ENCODE results near the gene ATRNL1. TPM values are rescaled to one million over a fixed set of nuclear protein-coding genes. Genes with fewer than 3 reads are reported as not detected.

Gene ATRNL1
- total RNA-seq, 2 experiments from 2014 or later: 0.21 TPM; not detected in 1

GRCh38 chr10:115860182-115861107 is 767.3 kb downstream of the ATRNL1 start:
- POLR2A ChIA-PET: no interaction called here
- no peaks in the 10 kb centered on the region for H3K27me3 Mint-ChIP-seq
- no peak overlapping the region for H3K27ac Mint-ChIP-seq
- no peak for ATAC-seq
- no peaks in the 10 kb centered on the region for H3K36me3 Mint-ChIP-seq (ENCODE audit: low read depth)
- CTCF ChIA-PET: interaction anchor here (0.6 kb wide), 1 partner anchor 365 kb away, joined by 3 read pairs; no protein-coding TSS in a partner anchor
- H3K9me3 Mint-ChIP-seq (ENCODE audit: low read depth): peaks cover 4% of the 10 kb centered on the region
- no peaks in the 10 kb centered on the region for H3K4me1 Mint-ChIP-seq
- H3K4me3 Mint-ChIP-seq: no peak overlapping the region
- DNase-seq: no peak
- intact Hi-C loops (cut with DNase I, micrococcal nuclease): no loop called here

DNA sequence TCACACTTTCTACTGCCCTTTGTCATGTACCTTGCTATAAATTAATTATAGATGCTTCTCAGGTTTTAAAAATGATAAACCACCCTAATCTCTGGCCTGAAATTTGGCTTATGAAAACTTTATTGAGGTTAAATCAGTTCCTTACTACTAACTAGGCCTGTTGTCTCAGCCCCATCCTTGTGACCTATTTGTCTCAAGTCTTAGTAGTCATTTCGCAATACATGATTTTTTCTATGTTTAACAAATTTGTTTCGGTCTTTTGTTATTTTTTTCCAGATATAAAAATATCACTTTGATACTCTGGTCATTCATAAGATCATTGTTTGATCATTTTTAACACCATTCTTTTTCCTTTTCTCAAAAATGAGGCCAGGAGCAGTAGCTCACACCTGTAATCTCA is 768.3 kb downstream of the ATRNL1 start:
- CTCF ChIA-PET: no interaction called here
- H3K4me3 Mint-ChIP-seq: no peak overlapping the region
- H3K27ac Mint-ChIP-seq: no peak overlapping the region
- DNase-seq (no peak), ATAC-seq (no peak)
- intact Hi-C loops (cut with DNase I, micrococcal nuclease): no loop called here
- POLR2A ChIA-PET: no interaction called here
- no peaks in the 10 kb centered on the region for H3K27me3 Mint-ChIP-seq
- peaks cover 4% of the 10 kb centered on the region for H3K9me3 Mint-ChIP-seq (ENCODE audit: low read depth)
- H3K4me1 Mint-ChIP-seq: no peaks in the 10 kb centered on the region
- no peaks in the 10 kb centered on the region for H3K36me3 Mint-ChIP-seq (ENCODE audit: low read depth)

GRCh38 chr10:115861864-115862263 is 768.7 kb downstream of the ATRNL1 start:
- ChIA-PET CTCF (interaction anchor here (0.7 kb wide), 1 partner anchor 19 kb away, joined by 4 read pairs; no protein-coding TSS in a partner anchor), POLR2A (no interaction called here)
- intact Hi-C loops (cut with DNase I, micrococcal nuclease): no loop called here
- H3K9me3 Mint-ChIP-seq (ENCODE audit: low read depth): peaks cover 4% of the 10 kb centered on the region
- H3K36me3 Mint-ChIP-seq (ENCODE audit: low read depth): no peaks in the 10 kb centered on the region
- ATAC-seq: no peak
- H3K27ac Mint-ChIP-seq: no peak overlapping the region
- DNase-seq: no peak
- H3K27me3 Mint-ChIP-seq: no peaks in the 10 kb centered on the region
- no peak overlapping the region for H3K4me3 Mint-ChIP-seq
- H3K4me1 Mint-ChIP-seq: no peaks in the 10 kb centered on the region

- POLR2A ChIA-PET: no interaction called here
- Mint-ChIP-seq H3K36me3 (ENCODE audit: low read depth) (no peaks in the 10 kb centered on the region), H3K4me3 (no peak overlapping the region)
These were observed 773.0 kb downstream of the ATRNL1 start for GRCh38 chr10:115866174-115866573.

GRCh38 chr10:115866691-115867090 is 773.5 kb downstream of the ATRNL1 start:
- H3K27ac Mint-ChIP-seq: no peak overlapping the region
- intact Hi-C loops (cut with DNase I, micrococcal nuclease): no loop called here
- no peak for ATAC-seq
- H3K36me3 Mint-ChIP-seq (ENCODE audit: low read depth): no peaks in the 10 kb centered on the region
- H3K4me3 Mint-ChIP-seq: no peak overlapping the region
- CTCF ChIA-PET: no interaction called here
- no peaks in the 10 kb centered on the region for H3K4me1 Mint-ChIP-seq
- no peaks in the 10 kb centered on the region for H3K27me3 Mint-ChIP-seq
- POLR2A ChIA-PET: no interaction called here
- no peaks in the 10 kb centered on the region for H3K9me3 Mint-ChIP-seq (ENCODE audit: low read depth)
- no peak for DNase-seq

More at GRCh38 chr10:115866174-115866573, 773.0 kb downstream of the ATRNL1 start:
- H3K9me3 Mint-ChIP-seq (ENCODE audit: low read depth): no peaks in the 10 kb centered on the region
- no peak overlapping the region for H3K27ac Mint-ChIP-seq
- intact Hi-C loops (cut with DNase I, micrococcal nuclease): no loop called here
- DNase-seq (no peak), ATAC-seq (no peak)
- H3K27me3 Mint-ChIP-seq: no peaks in the 10 kb centered on the region
- CTCF ChIA-PET: no interaction called here
- H3K4me1 Mint-ChIP-seq: no peaks in the 10 kb centered on the region

- no peaks in the 10 kb centered on the region for H3K4me1 Mint-ChIP-seq
- H3K27ac Mint-ChIP-seq: no peak overlapping the region
- no peaks in the 10 kb centered on the region for H3K27me3 Mint-ChIP-seq
- no peak for ATAC-seq
- no peaks in the 10 kb centered on the region for H3K9me3 Mint-ChIP-seq (ENCODE audit: low read depth)
- intact Hi-C loops (cut with DNase I, micrococcal nuclease): no loop called here
- H3K4me3 Mint-ChIP-seq: no peak overlapping the region
- no peak for DNase-seq
- ChIA-PET CTCF (no interaction called here), POLR2A (no interaction called here)
- no peaks in the 10 kb centered on the region for H3K36me3 Mint-ChIP-seq (ENCODE audit: low read depth)
These were observed 774.1 kb downstream of the ATRNL1 start for GRCh38 chr10:115867305-115867704.

DNA sequence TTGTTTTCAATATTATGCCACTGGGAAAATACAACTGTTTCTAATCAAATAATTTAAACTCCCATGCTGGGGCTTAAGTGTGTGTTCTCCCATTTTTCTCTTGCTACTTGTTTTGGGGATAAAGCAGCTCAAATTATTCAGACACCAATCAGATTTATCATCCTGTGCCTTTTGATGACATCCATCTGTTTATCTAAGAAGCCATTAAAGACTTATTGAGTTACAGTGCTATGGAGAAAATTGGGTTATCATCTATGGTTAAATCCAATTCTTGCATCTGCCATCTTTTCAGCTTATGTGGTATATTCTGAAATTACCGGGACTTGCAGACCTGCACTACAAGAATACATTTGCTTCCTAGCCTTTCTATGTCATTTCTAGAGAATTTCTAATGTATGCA is 778.7 kb downstream of the ATRNL1 start:
- Mint-ChIP-seq H3K4me3 (no peak overlapping the region), H3K27me3 (no peaks in the 10 kb centered on the region), H3K27ac (no peak overlapping the region), H3K36me3 (ENCODE audit: low read depth) (no peaks in the 10 kb centered on the region), H3K4me1 (no peaks in the 10 kb centered on the region), H3K9me3 (ENCODE audit: low read depth) (no peaks in the 10 kb centered on the region)
- no peak for ATAC-seq
- intact Hi-C loops (cut with DNase I, micrococcal nuclease): no loop called here
- DNase-seq: no peak
- ChIA-PET POLR2A (no interaction called here), CTCF (interaction anchor here (1.1 kb wide), 1 partner anchor 11 kb away, joined by 3 read pairs; no protein-coding TSS in a partner anchor)

DNA sequence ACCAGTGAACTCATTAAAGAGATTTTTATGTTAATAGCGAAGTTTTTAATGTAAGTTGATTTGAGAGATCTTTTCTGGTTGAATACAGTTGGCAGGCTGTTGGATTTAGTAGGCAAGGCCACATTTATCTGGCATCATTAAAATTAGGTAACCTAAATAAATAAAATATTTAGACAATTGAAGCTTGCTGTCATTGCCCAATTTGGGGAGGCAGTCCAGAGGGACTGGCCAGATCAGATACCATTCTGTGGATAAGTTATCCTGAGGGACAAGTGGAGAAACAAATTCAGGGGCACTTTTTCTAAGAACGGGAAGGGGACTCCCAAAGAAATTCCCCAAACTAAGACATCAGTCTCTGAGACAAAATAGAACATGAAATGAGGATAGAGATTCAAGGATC is 782.0 kb downstream of the ATRNL1 start:
- ATAC-seq (no peak), DNase-seq (no peak)
- intact Hi-C loops (cut with DNase I, micrococcal nuclease): no loop called here
- H3K4me1 Mint-ChIP-seq: no peaks in the 10 kb centered on the region
- no peaks in the 10 kb centered on the region for H3K36me3 Mint-ChIP-seq (ENCODE audit: low read depth)
- CTCF ChIA-PET: no interaction called here
- H3K4me3 Mint-ChIP-seq: no peak overlapping the region
- peaks cover 2% of the 10 kb centered on the region for H3K27me3 Mint-ChIP-seq
- H3K27ac Mint-ChIP-seq: no peak overlapping the region
- peaks cover 2% of the 10 kb centered on the region for H3K9me3 Mint-ChIP-seq (ENCODE audit: low read depth)
- POLR2A ChIA-PET: no interaction called here

DNA sequence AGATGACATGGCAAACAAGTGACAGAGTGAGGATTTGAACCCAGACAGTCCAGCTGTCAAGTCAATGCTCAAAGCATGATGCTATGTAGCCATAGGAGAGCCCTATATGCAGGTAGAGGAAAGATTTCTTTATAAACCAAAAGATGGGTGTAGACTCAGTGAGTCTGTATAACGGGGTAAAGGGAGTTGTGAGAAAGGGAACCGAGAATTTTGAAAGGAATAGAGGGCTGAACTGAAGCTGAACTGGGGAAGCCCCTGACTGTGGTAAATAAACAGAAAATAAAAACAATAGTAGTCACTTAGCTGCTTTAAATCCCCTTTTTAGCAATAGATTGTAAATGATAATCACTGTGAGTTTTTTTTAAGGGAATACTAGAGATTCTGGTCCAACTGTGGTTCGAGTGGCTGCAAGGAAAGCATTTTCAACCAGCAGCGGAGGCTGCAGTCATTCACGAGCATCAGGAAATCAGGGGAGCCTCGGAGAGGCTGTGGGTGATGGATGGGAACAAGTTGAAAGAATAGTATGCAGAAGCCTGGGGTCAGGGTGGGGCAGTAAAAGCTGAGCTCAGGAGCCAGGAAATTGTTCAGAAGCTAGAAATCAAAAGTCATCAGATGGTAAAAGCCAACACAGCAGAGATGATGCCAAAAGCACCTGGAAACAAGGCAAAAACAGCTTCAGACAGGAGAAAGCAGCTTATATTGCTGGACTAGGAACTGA is 786.4 kb downstream of the ATRNL1 start:
- ATAC-seq: no peak
- POLR2A ChIA-PET: no interaction called here
- Mint-ChIP-seq H3K4me3 (no peak overlapping the region), H3K27me3 (peaks cover 2% of the 10 kb centered on the region), H3K27ac (no peak overlapping the region), H3K9me3 (ENCODE audit: low read depth) (peaks cover 2% of the 10 kb centered on the region), H3K4me1 (no peaks in the 10 kb centered on the region), H3K36me3 (ENCODE audit: low read depth) (no peaks in the 10 kb centered on the region)
- DNase-seq: no peak
- CTCF ChIA-PET: no interaction called here
- intact Hi-C loops (cut with DNase I, micrococcal nuclease): no loop called here

DNA sequence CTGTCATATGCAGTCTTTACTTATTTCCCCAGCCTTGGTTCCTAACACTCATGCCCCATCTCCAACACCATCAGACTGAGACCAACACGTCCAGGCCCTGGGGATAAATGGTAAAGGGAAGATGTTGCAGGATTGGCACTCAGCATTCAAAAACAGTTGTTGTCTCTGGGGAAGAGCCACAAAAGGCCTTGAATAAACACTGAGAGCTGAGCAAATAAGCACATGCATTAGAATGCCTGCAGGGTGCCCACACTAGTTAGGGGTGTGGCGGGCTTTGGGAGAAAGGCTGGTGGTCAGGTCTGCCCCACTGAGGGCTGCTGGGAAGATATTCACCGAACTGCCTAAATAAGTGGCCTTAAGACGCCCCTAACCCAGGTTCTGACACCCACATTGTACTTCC is 788.9 kb downstream of the ATRNL1 start:
- Mint-ChIP-seq H3K4me3 (no peak overlapping the region), H3K27ac (no peak overlapping the region), H3K36me3 (ENCODE audit: low read depth) (no peaks in the 10 kb centered on the region), H3K4me1 (no peaks in the 10 kb centered on the region), H3K27me3 (peaks cover 2% of the 10 kb centered on the region), H3K9me3 (ENCODE audit: low read depth) (peaks cover 2% of the 10 kb centered on the region)
- POLR2A ChIA-PET: no interaction called here
- CTCF ChIA-PET: interaction anchor here (1.5 kb wide), 1 partner anchor 10 kb away, joined by 3 read pairs; no protein-coding TSS in a partner anchor
- DNase-seq (no peak), ATAC-seq (no peak)
- intact Hi-C loops (cut with DNase I, micrococcal nuclease): no loop called here

DNA sequence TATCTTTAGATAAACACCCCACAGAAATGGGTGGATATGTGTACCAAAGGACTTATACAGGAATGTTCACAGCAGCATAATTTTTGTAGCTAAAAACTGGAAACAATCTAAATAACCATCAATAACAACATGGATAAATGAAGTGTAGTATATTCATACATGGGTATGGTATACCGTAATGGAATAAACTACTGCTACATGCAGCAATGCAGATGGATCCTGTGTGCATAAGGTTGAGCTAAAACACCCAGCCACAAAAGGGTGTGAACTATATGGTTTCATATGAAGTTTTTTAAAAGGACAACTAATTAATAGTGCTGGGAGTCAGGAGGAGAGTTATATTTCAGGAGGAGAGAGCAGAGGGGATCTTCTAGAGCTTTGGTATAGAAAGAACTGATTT is 790.2 kb downstream of the ATRNL1 start:
- CTCF ChIA-PET: interaction anchor here (0.5 to 1.5 kb wide), 2 partner anchors 12 to 1208 kb away, joined by 3 read pairs; no protein-coding TSS in a partner anchor
- Mint-ChIP-seq H3K27ac (no peak overlapping the region), H3K4me1 (no peaks in the 10 kb centered on the region), H3K9me3 (ENCODE audit: low read depth) (peaks cover 2% of the 10 kb centered on the region), H3K36me3 (ENCODE audit: low read depth) (no peaks in the 10 kb centered on the region), H3K27me3 (peaks cover 2% of the 10 kb centered on the region), H3K4me3 (no peak overlapping the region)
- DNase-seq: no peak
- intact Hi-C loops (cut with DNase I, micrococcal nuclease): no loop called here
- POLR2A ChIA-PET: no interaction called here
- no peak for ATAC-seq

DNA sequence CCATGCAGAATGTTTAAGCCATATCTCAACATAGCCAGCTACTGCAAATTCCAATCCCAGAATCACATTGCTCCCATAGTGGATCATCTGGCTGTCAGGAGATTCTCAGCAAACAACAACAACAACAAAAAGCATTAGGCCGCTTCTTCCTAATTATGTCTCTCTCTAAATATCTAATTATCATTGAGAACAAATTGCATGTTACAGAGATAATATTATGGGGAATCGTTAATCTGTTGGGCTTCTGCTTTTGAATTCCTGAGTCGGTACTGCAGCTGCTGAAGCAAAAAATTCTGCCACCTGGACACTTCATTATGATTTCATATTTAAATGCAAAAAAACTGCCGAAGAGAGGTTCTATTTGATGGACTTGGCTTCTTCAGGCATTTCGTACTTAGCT is 791.2 kb downstream of the ATRNL1 start:
- Mint-ChIP-seq H3K27ac (no peak overlapping the region), H3K9me3 (ENCODE audit: low read depth) (peaks cover 2% of the 10 kb centered on the region), H3K4me1 (no peaks in the 10 kb centered on the region), H3K36me3 (ENCODE audit: low read depth) (no peaks in the 10 kb centered on the region), H3K4me3 (no peak overlapping the region), H3K27me3 (no peaks in the 10 kb centered on the region)
- DNase-seq: no peak
- ChIA-PET POLR2A (no interaction called here), CTCF (no interaction called here)
- no peak for ATAC-seq
- intact Hi-C loops (cut with DNase I, micrococcal nuclease): no loop called here

Data from activated CD4-positive, alpha-beta T cell treated with anti-CD3 and anti-CD28 coated beads for 36 hours (primary cell).